Esophagus mucosa (tissue), 1 donor: ENCODE results near the gene SMPDL3A. TPM values are rescaled to one million over a fixed set of nuclear protein-coding genes. Genes with fewer than 3 reads are reported as not detected.

Source experiments
- ATAC-seq: fragments of 200-7000 bp; cut with Tn5 transposase; one replicate; pipeline ENCODE4 v1.9.1; 2020
- total RNA-seq: library from RNA; stranded (reverse); gene quantifications from one replicate; pipeline ENCODE4 v1.2.4, GENCODE V29; 2023
- donor health status: DM: yes; HTN: yes; CAD: no.

The SMPDL3A gene
- total RNA-seq, 1 donor from 2014 or later: 11.8 TPM

DNA sequence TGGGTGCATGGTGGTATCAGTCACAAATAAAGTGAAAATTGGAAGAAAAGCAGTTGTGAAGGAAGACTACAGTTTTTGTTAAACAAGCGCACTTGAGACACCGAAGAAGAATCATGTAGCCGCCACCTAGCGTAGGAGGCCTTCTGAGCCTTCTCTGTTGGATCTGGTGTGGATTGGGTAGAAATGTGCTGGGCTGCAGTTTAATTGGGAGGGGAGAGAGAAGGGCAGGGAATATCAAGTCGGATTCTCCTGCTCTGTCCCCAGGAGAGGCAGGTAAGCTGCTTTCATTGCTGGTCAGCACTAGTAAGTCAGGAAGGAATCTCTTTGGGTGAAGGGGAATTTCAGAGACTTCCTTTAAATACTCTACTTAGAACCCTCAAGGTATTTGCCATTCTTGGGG is 10.8 kb upstream of the SMPDL3A start:
- ATAC-seq: no peak

DNA sequence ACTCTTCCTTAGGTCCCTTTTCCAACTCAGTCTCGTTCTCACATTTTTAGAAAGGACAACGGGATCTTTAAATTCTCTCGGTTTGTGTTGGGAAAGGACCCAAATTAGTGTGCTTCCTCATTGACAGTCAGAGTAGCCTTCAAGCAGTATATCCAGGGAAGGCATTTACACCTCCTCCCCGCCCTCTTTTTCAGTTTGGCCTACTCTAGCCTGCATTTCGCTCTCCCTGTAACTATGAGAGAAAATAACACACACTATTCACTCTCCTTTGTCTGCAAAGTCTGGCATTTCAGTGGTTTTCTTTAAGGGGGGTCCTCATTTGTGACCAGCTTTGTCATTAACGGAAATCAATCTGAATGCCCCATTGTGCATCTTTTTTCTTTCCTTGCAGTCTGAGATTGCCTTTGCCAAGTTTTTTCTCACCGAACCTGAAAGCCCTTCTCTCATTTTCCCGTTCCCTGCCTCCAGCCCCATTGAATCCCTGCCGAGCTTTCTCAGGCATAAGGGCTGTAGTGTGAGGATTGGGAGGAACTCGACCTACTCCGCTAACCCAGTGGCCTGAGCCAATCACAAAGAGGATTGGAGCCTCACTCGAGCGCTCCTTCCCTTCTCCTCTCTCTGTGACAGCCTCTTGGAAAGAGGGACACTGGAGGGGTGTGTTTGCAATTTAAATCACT is 9.9 kb upstream of the SMPDL3A start:
- ATAC-seq: no peak

DNA sequence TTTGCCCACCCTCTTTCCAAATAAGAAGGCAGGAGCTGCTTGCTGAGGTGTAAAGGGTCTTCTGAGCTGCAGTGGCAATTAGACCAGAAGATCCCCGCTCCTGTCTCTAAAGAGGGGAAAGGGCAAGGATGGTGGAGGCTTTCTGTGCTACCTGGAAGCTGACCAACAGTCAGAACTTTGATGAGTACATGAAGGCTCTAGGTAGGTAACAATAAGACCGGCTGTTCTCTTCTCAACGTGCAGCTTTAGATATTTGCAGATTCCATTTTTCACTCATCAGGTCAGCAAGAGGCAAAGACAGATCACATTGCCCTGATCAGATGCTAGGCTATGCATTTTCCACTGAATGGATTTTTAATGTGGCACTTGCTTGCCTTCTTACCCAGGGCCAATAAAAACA is 9.4 kb upstream of the SMPDL3A start, which contains the start of gene FABP7:
Gene FABP7 (plus strand): TSS at position 50 of the 400 bp plus-strand sequence. CDS start 79 bp downstream, at position 129.
- ATAC-seq: no peak

DNA sequence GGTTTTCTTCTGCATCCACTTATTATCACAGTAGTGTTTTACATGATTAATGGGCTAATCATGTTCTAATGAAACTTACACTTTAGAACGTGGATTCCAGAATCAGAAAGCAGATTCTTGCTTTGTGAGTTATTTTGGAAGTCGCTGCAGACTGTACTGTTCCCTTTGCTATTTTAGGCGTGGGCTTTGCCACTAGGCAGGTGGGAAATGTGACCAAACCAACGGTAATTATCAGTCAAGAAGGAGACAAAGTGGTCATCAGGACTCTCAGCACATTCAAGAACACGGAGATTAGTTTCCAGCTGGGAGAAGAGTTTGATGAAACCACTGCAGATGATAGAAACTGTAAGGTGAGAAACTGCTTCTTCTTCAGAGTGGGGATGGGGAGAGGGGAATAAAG is 8.9 kb upstream of the SMPDL3A start:
- no peak for ATAC-seq

GRCh38 chr6:122781716-122782115 is 7.3 kb upstream of the SMPDL3A start:
- no peak for ATAC-seq

DNA sequence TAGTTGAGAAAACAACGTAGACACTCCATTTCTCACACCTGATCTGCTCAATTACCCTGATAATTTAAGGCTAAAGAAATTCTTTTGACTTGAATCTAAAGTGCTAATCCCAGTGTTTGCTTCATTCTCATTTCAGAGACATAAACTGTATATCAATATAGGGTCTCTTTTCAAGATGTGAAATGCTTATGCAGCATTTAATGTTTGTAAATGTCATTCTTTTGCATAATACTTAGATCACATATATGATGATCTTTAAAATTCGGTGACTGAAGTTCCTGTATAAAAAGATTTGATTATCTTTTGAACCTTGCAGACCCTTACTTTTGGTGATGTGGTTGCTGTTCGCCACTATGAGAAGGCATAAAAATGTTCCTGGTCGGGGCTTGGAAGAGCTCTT is 5.7 kb upstream of the SMPDL3A start:
- no peak for ATAC-seq

- ATAC-seq: no peak
Observed at GRCh38 chr6:122785891-122786290, 3.2 kb upstream of the SMPDL3A start.

GRCh38 chr6:122787721-122788120 is 1.3 kb upstream of the SMPDL3A start:
- no peak for ATAC-seq

- ATAC-seq: no peak
Observed at GRCh38 chr6:122788208-122788607, 850 bp upstream of the SMPDL3A start.

DNA sequence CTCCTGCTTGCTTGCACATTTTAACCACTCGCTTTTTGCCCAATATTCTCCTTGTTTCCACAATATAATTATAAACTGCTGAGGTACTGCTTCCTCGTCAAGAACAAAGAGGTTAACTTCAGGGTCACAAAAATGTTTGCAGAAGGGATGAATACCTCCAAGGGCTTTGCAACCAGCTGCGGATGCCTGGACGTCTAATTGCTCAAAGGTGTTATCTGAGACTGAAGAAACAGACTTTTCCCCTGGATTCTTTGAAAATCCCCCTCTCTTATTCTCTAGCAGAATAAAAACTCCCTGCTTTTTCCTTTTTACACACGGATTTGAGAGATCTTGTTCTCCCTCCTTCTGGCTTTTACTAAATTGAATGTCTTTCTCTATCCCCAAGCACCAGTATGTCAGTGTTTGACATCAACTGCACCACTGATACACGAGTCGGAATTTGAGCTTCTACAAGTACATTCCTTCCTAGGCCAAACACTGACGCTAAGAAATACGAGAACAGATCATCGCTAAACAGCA is 336 bp upstream of the SMPDL3A start:
- ATAC-seq: no peak

GRCh38 chr6:122790028-122790422 is 967 bp downstream of the SMPDL3A start:
- ATAC-seq: no peak

GRCh38 chr6:122790423-122791309 is 1.6 kb downstream of the SMPDL3A start:
- ATAC-seq: peak; percentile 29

GRCh38 chr6:122791310-122791679 is 2.2 kb downstream of the SMPDL3A start:
- no peak for ATAC-seq

GRCh38 chr6:122792766-122793165 is 3.7 kb downstream of the SMPDL3A start:
- no peak for ATAC-seq

DNA sequence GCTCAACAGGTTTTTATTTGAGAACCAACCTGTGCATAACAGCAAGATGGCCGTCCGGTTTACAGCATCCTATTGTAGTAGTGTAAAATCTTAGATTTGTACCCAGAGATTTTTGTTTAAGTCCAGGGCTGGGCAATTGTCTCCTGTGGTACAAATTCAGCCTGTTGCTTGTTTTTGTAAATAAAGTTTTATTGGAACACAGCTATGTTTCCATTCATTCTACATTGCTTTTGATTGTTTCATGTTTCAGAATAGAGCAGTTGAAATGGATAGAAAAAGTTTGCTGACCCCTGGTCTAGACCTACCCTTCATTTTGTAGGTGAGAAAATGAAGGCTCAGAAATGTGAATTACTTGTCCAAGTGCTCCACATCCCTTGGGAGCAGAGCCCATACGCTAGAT is 8.5 kb downstream of the SMPDL3A start:
- no peak for ATAC-seq

DNA sequence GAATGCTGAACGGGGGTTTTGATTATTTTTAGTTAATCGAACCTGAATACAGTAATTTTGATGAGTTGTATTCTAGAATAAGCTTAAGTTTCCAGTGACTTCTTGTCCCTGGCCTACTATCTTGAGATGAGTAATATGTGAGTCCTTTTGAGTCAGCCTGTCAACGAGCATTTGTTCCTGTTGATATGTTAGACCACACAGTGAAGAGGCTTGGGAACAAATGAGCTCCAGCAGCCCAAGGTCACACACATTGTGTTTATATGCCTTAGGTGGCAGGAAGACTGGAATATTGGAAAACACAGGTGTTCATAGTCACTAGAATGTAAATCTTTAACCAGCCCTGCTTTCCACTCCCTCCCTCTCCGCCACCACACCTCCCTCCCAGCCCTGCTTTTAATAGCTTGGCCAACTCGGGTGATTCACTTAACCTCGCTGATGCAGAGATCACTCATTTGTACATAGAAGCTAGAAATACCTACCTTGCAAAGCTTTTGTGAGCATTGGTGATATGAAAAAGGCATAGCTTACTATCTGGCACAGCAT is 9.1 kb downstream of the SMPDL3A start:
- peak; percentile 85 for ATAC-seq

GRCh38 chr6:122799140-122799745 is 10.2 kb downstream of the SMPDL3A start:
- peak; percentile 65 for ATAC-seq

DNA sequence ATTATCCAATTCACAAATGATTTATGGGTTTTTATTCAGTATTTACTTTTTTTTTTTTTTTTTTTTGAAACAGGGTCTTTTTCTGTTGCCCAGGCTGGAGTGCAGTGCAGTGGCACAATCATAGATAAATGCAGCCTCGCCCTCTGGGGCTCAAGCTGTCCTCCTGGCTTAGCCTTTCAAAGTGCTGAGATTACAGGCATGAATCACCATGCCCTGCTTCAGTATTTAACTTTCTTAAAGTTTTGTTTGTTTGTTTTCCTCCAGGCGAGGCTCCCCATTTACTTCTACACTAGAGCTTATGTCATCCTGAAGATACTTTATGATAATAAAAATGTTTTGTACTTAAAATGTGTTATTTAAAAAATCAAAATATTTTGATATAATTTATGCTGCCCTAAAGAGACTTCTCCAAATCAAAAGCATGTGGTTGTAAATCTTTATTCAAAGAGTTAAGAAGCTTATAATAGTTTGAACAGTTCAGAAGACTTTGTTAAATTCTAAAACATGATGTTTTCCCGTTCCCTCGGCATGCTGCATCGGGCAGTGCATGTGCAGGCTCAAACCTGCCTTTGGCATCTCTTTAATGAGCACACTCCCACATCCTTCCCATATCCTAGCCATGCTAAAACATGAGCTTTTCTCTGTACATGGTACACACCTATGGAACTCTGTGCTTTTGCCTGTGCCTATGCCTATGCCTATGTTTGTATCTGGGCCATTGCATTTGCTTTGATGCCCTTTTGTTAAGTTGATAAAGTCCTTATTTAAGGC is 11.0 kb downstream of the SMPDL3A start:
- peak; percentile 81 for ATAC-seq

GRCh38 chr6:122800906-122801305 is 11.8 kb downstream of the SMPDL3A start:
- ATAC-seq: no peak

DNA sequence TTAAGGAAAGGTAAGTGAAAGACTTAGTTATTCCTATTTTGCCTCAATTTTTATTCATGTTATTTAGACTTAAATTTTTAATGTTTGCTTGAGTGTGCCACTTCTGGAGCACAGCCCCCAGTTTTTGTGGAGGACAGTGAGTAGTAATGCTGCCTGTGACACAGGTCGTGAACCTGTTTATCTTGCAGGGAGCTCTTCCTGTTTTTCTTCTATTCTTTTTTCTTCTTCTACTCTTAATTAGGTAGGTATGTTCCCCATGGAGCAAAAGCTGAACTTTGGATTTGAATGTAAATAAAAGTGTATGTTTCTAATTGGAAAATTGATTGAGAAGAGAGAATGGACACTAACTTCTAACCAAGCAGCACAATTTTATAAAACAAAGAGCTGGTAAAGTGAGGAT is 12.3 kb downstream of the SMPDL3A start:
- no peak for ATAC-seq

DNA sequence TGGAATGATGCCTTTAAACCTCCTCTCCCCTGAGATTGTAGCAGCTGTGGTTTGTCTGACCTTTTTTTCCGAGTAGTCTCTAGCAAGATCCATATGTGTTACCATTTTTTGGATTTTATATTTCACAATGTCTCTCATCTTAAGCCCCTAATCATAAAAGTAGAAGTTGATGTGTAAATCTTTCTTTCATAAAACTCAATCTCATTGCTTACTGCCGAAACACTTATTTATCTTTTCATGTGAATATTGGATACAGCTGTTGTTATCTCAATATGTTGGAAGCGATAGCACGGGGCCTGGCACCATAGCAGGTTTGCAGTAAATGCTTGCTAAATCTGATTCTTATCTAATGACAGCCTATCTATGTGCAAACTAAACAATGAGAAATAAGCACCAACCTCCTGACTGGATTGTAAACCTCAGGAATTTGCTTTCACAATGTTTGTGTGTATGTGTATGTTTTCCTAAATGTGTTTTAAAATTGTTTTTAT is 14.2 kb downstream of the SMPDL3A start:
- ATAC-seq: no peak

- no peak for ATAC-seq
Observed at GRCh38 chr6:122804962-122805485, 16.0 kb downstream of the SMPDL3A start.
